Uterus (tissue), 4 donors: Measurements from ENCODE around the gene LRRC17. TPM values are rescaled to one million over a fixed set of nuclear protein-coding genes. Genes with fewer than 3 reads are reported as not detected.

Source experiments
- DNase-seq, 2 donors: peaks; one replicate each; pipeline ENCODE4 v3.0.0-alpha.2; 2019 to 2020
- H3K27ac ChIP-seq, 2 donors: fragments of 200-600 bp; sonication (generic); 1 replicate in 1 of 2; 2 replicates in 1 of 2; pipeline ENCODE4 v1.5.1; 2016 to 2018
- H3K27me3 ChIP-seq, 2 donors: fragments of 200-600 bp; sonication (generic); one replicate each; pipeline ENCODE4 v1.5.1; 2018 to 2019; ENCODE audit warnings: control low read depth in 1 of 2
- H3K36me3 ChIP-seq, 2 donors: fragments of 200-600 bp; sonication (generic); one replicate each; pipeline ENCODE4 v1.5.1; 2019; ENCODE audit warnings: control low read depth in 1 of 2
- H3K4me1 ChIP-seq, 2 donors: fragments of 200-600 bp; sonication (generic); one replicate each; pipeline ENCODE4 v1.5.1; 2018 to 2019; ENCODE audit warnings: control low read depth in 1 of 2
- H3K4me3 ChIP-seq, 2 donors: fragments of 200-600 bp; sonication (generic); 1 replicate in 1 of 2; 2 replicates in 1 of 2; pipeline ENCODE4 v1.5.1; 2018 to 2019; ENCODE audit warnings: mild to moderate bottlenecking in 1 of 2
- H3K9me3 ChIP-seq, 2 donors: fragments of 200-600 bp; sonication (generic); one replicate each; pipeline ENCODE4 v1.5.1; 2019; ENCODE audit warnings: control low read depth in 1 of 2
- CTCF ChIP-seq, 4 experiments: fragments of 200-600 bp in 2 of 4; fragments of 450-650 bp in 2 of 4; sonication (generic) in 2 of 4; IDR thresholded peaks; one replicate each; pipeline ENCODE4 v1.5.1; 2016 to 2019; ENCODE audit warnings: antibody characterized with exemption in 4 of 4, mild to moderate bottlenecking in 2 of 4, moderate library complexity in 1 of 4
- POLR2A ChIP-seq, 2 donors: fragments of 450-650 bp; IDR thresholded peaks; one replicate each; pipeline ENCODE4 v1.6.1; 2016; ENCODE audit warnings: antibody characterized with exemption in 2 of 2, mild to moderate bottlenecking in 1 of 2, moderate library complexity in 1 of 2
- intact Hi-C: fragments of 100-400 bp; cut with DNase I; formaldehyde crosslinking; loops from one replicate; pipeline ENCODE4 v1.15.1; 2023; ENCODE audit warnings: low total_unique reads
- total RNA-seq, 4 donors: library from RNA; depleted of rRNA in 3 of 4; stranded (reverse); fragments of >200 nt in 3 of 4; gene quantifications; one replicate each; pipeline versions ENCODE4 v1.1.0 to v1.2.4, GENCODE V29; 2014 to 2023
- donor health status: DM: yes; HTN: yes; CAD: no.

Gene LRRC17
- total RNA-seq, 4 donors from 2014 or later = 0.29 to 180 (median 4.9) TPM

- no peak for TF ChIP-seq POLR2A (IDR thresholded peaks at IDR 0.05)
- TF ChIP-seq CTCF (IDR thresholded peaks at IDR 0.05) = no peak
- no peaks in the 10 kb centered on the region for H3K4me1 ChIP-seq
- no peak overlapping the region for H3K27ac ChIP-seq
- H3K4me3 ChIP-seq = no peak overlapping the region
- H3K36me3 ChIP-seq = no peaks in the 10 kb centered on the region
- no peak for DNase-seq
- no peaks in the 10 kb centered on the region for H3K9me3 ChIP-seq
- intact Hi-C loops = no loop called here
- H3K27me3 ChIP-seq = no peaks in the 10 kb centered on the region
Measured at GRCh38 chr7:102979670-102980069, 66.9 kb downstream of the LRRC17 start.

DNA sequence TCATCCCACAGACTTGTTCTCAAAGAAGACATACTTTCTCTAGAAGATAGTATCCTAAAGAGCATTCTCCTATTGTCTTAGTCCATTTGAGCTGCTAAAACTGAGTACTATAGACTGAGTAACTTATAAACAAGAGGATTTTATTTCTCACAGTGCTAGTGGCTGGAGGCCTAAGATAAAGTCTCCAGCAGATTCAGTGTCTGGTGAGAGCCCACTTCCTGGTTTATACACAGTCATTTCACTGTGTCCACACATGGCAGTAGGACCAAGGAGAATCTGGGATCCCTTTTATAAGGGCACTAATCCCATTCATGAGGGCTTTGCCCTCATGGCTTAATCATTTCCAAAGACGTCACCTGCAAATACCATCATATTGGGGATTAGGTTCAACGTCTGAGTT lies 68.7 kb downstream of the LRRC17 start:
- H3K36me3 ChIP-seq = no peaks in the 10 kb centered on the region
- TF ChIP-seq POLR2A (IDR thresholded peaks at IDR 0.05) (no peak), CTCF (IDR thresholded peaks at IDR 0.05) (no peak)
- H3K9me3 ChIP-seq = no peaks in the 10 kb centered on the region
- no peaks in the 10 kb centered on the region for H3K4me1 ChIP-seq
- intact Hi-C loops = no loop called here
- no peak overlapping the region for H3K4me3 ChIP-seq
- no peak overlapping the region for H3K27ac ChIP-seq
- no peaks in the 10 kb centered on the region for H3K27me3 ChIP-seq
- no peak for DNase-seq

DNA sequence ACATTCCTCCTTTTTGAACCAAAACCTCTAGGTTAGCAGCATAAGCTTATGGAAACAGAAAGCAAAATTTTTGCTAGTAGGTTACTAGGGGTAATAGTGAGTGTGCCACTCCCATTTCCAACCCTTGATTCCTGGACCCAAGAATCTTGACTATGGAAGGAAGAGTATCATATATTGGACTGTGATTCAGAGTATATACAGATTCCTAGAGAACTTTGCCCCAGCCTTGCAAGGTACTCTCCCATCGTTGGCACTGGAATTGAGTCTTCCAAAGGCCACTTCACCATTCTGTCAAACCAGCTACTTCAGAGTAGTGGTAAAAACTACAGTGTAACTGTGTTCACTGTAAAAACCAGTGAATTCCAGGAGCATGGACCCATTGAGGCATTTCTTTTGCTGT lies 69.4 kb downstream of the LRRC17 start:
- Histone ChIP-seq H3K9me3 (no peaks in the 10 kb centered on the region), H3K4me1 (no peaks in the 10 kb centered on the region), H3K27me3 (no peaks in the 10 kb centered on the region), H3K36me3 (no peaks in the 10 kb centered on the region), H3K27ac (no peak overlapping the region), H3K4me3 (no peak overlapping the region)
- no peak for TF ChIP-seq POLR2A (IDR thresholded peaks at IDR 0.05)
- TF ChIP-seq CTCF (IDR thresholded peaks at IDR 0.05) = no peak
- intact Hi-C loops = no loop called here
- no peak for DNase-seq

DNA sequence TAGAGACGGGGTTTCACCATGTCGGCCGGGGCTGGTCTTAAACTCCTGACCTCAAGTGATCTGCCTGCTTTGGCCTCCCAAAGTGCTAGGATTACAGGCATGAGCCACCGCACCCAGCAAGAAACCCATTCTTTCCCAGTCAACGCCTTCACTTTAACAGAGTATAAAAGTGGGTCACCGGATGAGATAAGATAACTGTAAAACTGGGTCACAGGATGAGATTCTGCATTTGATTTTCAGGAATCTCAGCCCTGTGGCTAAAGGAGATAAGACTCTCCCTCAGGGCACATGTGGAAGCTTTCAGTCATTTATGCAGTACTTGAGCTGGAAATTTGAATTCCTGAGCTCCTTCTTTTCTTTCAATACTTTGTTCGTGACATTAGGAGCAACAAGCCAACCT lies 70.8 kb downstream of the LRRC17 start:
- Histone ChIP-seq H3K27ac (no peak overlapping the region), H3K4me1 (no peaks in the 10 kb centered on the region), H3K4me3 (no peak overlapping the region), H3K27me3 (no peaks in the 10 kb centered on the region), H3K9me3 (no peaks in the 10 kb centered on the region), H3K36me3 (no peaks in the 10 kb centered on the region)
- intact Hi-C loops = no loop called here
- TF ChIP-seq POLR2A (IDR thresholded peaks at IDR 0.05) (no peak), CTCF (IDR thresholded peaks at IDR 0.05) (no peak)
- no peak for DNase-seq

- no peaks in the 10 kb centered on the region for H3K4me1 ChIP-seq
- H3K4me3 ChIP-seq = no peak overlapping the region
- no peaks in the 10 kb centered on the region for H3K36me3 ChIP-seq
- no peak for TF ChIP-seq POLR2A (IDR thresholded peaks at IDR 0.05)
- no peak for TF ChIP-seq CTCF (IDR thresholded peaks at IDR 0.05)
- no peak for DNase-seq
- intact Hi-C loops = no loop called here
- no peak overlapping the region for H3K27ac ChIP-seq
- H3K9me3 ChIP-seq = no peaks in the 10 kb centered on the region
- no peaks in the 10 kb centered on the region for H3K27me3 ChIP-seq
Measured at GRCh38 chr7:102985176-102985783, 72.5 kb downstream of the LRRC17 start.
